Type B pancreatic cell (in vitro differentiated cells): ENCODE data around the gene BCR. TPM values are rescaled to one million over a fixed set of nuclear protein-coding genes. Genes with fewer than 3 reads are reported as not detected.
A peak's percentile ranks its signal among the peaks of the same experiment; 100 is the strongest.

Experiments used
- DNase-seq: peaks from one replicate; pipeline ENCODE4 v3.0.0; 2021; ENCODE audit warnings: mixed read lengths; ENCODE audit not compliant: unreplicated experiment; ENCODE audit errors: extremely low spot score
- H3K27ac Mint-ChIP-seq: 2 replicates; pipeline ENCODE4 v1.8.0; 2021; ENCODE audit warnings: mild to moderate bottlenecking, mixed read lengths
- H3K27me3 Mint-ChIP-seq: 2 replicates; pipeline ENCODE4 v1.8.0; 2021; ENCODE audit warnings: mixed read lengths
- H3K36me3 Mint-ChIP-seq: 2 replicates; pipeline ENCODE4 v1.8.0; 2021; ENCODE audit warnings: mixed read lengths
- H3K4me1 Mint-ChIP-seq: one replicate; pipeline ENCODE4 v1.8.0; 2021; ENCODE audit warnings: mixed read lengths; ENCODE audit not compliant: unreplicated experiment
- H3K4me3 Mint-ChIP-seq: 2 replicates; pipeline ENCODE4 v1.8.0; 2021; ENCODE audit warnings: mild to moderate bottlenecking, mixed read lengths
- H3K9me3 Mint-ChIP-seq: 2 replicates; pipeline ENCODE4 v1.8.0; 2021; ENCODE audit warnings: mixed read lengths
- total RNA-seq: library from RNA; stranded (reverse); gene quantifications from 2 replicates; pipeline ENCODE4 v1.2.1, GENCODE V29; 2021; ENCODE audit warnings: low replicate concordance
- TF ChIP-seq, protein P1 (sequence below): fragments of 200-600 bp; sonication (generic); conservative IDR thresholded peaks from 2 replicates; pipeline ENCODE4 v1.5.0; 2021; ENCODE audit warnings: antibody characterized with exemption, mild to moderate bottlenecking

BCR gene
- total RNA-seq, 1 donor from 2014 or later, result 61.2 TPM

DNA sequence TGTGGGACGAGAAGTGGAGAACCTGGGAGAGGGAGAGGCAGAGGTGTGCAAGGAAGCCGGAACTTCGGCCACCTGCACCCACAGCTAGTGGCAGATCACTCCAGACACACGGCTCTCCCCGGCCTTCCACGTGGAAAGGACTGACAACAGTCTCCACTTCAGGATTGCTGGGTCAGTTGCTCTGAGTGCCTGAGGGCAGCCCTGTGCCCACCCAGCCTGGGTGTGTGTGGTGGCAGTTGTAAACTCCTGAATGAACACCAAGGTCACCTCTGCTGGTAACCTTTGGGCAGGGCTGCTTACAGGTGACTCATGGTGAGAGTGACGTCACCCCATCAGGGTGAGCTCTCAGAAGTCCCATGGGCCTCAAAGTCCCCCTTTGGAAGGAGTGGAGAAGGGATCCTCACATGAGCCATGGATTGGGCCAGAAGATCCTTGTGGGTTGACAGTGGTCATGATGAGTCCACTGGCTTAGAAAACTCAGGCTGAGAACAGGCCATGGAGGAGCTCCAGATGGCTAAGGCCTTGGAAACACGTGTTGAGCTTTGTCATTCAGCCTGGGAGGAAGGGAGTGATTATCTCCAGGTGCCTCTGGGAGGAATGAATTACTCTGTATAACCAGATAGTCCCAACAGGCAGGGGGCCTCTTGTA, 71.3 kb downstream of the BCR start:
- H3K36me3 Mint-ChIP-seq, result no peaks in the 10 kb centered on the region
- no peak overlapping the region for H3K27ac Mint-ChIP-seq

GRCh38 chr22:23253475-23254055, 73.3 kb downstream of the BCR start:
- DNase-seq, result no peak
- TF ChIP-seq, protein P1, sequence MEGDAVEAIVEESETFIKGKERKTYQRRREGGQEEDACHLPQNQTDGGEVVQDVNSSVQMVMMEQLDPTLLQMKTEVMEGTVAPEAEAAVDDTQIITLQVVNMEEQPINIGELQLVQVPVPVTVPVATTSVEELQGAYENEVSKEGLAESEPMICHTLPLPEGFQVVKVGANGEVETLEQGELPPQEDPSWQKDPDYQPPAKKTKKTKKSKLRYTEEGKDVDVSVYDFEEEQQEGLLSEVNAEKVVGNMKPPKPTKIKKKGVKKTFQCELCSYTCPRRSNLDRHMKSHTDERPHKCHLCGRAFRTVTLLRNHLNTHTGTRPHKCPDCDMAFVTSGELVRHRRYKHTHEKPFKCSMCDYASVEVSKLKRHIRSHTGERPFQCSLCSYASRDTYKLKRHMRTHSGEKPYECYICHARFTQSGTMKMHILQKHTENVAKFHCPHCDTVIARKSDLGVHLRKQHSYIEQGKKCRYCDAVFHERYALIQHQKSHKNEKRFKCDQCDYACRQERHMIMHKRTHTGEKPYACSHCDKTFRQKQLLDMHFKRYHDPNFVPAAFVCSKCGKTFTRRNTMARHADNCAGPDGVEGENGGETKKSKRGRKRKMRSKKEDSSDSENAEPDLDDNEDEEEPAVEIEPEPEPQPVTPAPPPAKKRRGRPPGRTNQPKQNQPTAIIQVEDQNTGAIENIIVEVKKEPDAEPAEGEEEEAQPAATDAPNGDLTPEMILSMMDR, result no peak
- Mint-ChIP-seq H3K36me3 (no peaks in the 10 kb centered on the region), H3K4me1 (peaks cover 22% of the 10 kb centered on the region), H3K4me3 (no peak overlapping the region), H3K9me3 (no peaks in the 10 kb centered on the region), H3K27me3 (no peaks in the 10 kb centered on the region), H3K27ac (no peak overlapping the region)

More for the DNA sequence above, 71.3 kb downstream of the BCR start:
- TF ChIP-seq, protein P1, result no peak
- Mint-ChIP-seq H3K4me3 (no peak overlapping the region), H3K27me3 (no peaks in the 10 kb centered on the region), H3K4me1 (peaks cover 29% of the 10 kb centered on the region), H3K9me3 (no peaks in the 10 kb centered on the region)
- DNase-seq, result no peak

- no peak overlapping the region for H3K27ac Mint-ChIP-seq
- no peaks in the 10 kb centered on the region for H3K27me3 Mint-ChIP-seq
- no peaks in the 10 kb centered on the region for H3K36me3 Mint-ChIP-seq
- H3K9me3 Mint-ChIP-seq, result no peaks in the 10 kb centered on the region
- H3K4me3 Mint-ChIP-seq, result no peak overlapping the region
- TF ChIP-seq, protein P1, result no peak
- DNase-seq, result no peak
- H3K4me1 Mint-ChIP-seq, result peaks cover 9% of the 10 kb centered on the region
Measured at GRCh38 chr22:23255506-23256170, 75.3 kb downstream of the BCR start.

DNA sequence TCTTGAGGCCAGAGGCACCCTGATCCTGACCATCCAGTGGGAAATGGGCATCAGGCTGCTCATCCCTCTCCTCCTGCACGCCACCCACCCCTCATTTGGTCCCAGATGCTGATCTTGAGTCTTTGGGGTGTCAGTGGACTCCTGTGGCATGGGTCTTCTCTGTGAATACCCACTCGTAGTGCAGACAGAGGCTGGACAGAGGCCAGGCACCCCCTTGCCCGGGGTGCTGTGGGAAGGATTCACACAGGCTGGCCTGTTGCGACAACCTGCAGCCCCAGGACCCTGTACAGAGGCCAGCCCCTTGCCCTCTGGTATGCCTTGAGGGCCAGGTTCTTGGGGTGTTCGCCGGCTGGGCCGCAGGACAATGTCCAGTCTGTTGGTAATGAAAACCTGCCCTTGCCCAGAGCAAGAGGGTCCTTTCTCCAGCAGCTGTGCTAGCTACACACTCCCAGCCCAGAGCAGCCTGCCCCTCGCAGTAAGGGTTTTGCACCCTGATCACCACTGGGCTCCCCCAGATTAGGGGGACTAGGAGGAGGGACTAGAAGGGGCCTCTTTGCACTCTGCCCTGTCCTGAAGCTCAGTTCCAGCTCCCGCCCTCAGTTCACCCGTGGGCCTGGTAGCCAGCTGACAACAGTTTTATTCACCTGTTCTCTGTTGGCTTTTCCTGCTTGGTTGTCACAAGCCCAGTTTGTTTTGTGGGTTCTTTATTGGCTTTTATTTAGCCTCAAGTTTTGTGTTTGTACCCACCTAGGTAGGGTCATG, 76.0 kb downstream of the BCR start:
- no peaks in the 10 kb centered on the region for H3K36me3 Mint-ChIP-seq
- no peaks in the 10 kb centered on the region for H3K27me3 Mint-ChIP-seq
- DNase-seq, result no peak
- TF ChIP-seq, protein P1, result no peak
- H3K27ac Mint-ChIP-seq, result peak overlapping the region; percentile 30
- no peak overlapping the region for H3K4me3 Mint-ChIP-seq
- H3K4me1 Mint-ChIP-seq, result peaks cover 9% of the 10 kb centered on the region
- no peaks in the 10 kb centered on the region for H3K9me3 Mint-ChIP-seq

DNA sequence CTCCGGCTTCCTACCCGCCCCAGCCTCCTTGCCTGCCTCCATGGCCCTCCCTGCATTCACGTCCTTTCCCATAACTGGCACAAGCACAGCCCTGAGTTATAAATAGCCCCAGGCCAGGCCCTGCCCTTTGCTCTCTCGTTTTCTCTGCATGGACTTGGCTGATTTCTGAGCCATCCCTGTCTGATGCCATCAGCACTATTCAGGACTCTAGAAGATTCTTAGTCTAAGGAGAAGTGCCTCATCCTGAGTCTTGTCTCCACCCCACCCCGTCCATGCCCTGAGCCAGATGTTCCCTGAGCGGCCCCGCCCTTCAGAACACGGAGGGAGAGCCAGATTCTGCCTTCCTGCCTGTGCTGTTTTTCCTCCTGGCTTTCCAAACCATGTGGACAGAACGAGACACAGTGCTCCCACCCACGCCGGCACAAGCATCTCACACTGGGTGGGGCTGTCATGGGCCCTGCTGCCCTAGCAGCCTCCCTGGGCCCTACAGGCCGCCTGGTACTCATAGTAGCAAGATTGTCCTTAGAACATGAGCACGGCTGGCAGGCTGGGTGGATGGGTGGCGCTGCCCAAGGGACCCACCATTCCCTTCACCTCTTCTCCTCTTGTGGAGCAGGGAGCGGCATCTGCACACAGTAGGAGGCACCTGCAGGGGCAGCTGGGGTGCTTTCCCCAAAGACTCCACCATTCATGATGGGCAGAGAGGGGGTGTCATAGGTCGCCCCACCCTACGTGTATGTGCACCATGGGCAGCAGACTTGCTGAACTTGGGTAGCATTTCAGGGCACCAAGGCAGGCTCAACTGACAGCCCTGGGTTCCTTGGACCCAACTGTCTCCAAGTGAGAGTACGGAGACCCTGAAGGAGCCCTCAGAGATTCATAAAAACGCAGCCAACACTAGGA, 76.9 kb downstream of the BCR start:
- Mint-ChIP-seq H3K4me1 (peaks cover 9% of the 10 kb centered on the region), H3K4me3 (no peak overlapping the region), H3K27me3 (no peaks in the 10 kb centered on the region), H3K36me3 (no peaks in the 10 kb centered on the region), H3K27ac (peak overlapping the region; percentile 30), H3K9me3 (no peaks in the 10 kb centered on the region)
- DNase-seq, result no peak
- TF ChIP-seq, protein P1, result no peak
